IMR-90 (cell line): ENCODE data around the gene CACNB2. TPM values are rescaled to one million over a fixed set of nuclear protein-coding genes. Genes with fewer than 3 reads are reported as not detected.

Experiments used
- ATAC-seq: fragments of 200-7000 bp; cut with Tn5 transposase; 2 replicates; pipeline ENCODE4 v1.9.1; 2020; ENCODE audit warnings: low read depth, mild to moderate bottlenecking, moderate library complexity
- BruUV-seq: library from RNA; stranded (reverse); fragments of 400-500 nt; replicated peaks from 2 replicates; lab custom pipeline; 2021; lab: Mats Ljungman, UMichigan
- CTCF ChIA-PET: fragments of 300-600 bp; formaldehyde crosslinking; extraction: SDS; loops from one replicate; lab custom pipeline; 2021; ENCODE audit warnings: antibody characterized with exemption; lab: Yijun Ruan, JAX
- POLR2A ChIA-PET: fragments of 300-600 bp; sonication (Branson Sonifier 250); formaldehyde crosslinking; loops from one replicate; lab custom pipeline; 2022; ENCODE audit warnings: antibody characterized with exemption; ENCODE audit not compliant: unreplicated experiment; lab: Charles Lee
- DNase-seq: peaks from one replicate; pipeline ENCODE4 v3.0.0; 2013
- H2AFZ ChIP-seq: replicated peaks from 2 replicates; pipeline ENCODE3; 2013; ENCODE audit warnings: low read length, mild to moderate bottlenecking; ENCODE audit not compliant: poor library complexity
- H2AK5ac ChIP-seq: 2 replicates; pipeline ENCODE4 v1.6.1; 2013; ENCODE audit warnings: low read depth, low read length, inconsistent platforms
- H2AK9ac ChIP-seq: replicated peaks from 2 replicates; pipeline ENCODE3; 2013; ENCODE audit warnings: mild to moderate bottlenecking, low read depth, low read length, moderate library complexity; ENCODE audit not compliant: poor library complexity
- H2BK120ac ChIP-seq: 2 replicates; pipeline ENCODE4 v1.6.1; 2013; ENCODE audit warnings: low read depth, low read length, inconsistent platforms
- H2BK15ac ChIP-seq: 3 replicates; pipeline ENCODE4 v1.6.1; 2013; ENCODE audit warnings: low read depth, low read length, inconsistent platforms
- H2BK20ac ChIP-seq: 2 replicates; pipeline ENCODE4 v1.6.1; 2013; ENCODE audit warnings: low read depth, mild to moderate bottlenecking, inconsistent platforms, low read length, moderate library complexity
- H2BK5ac ChIP-seq: 2 replicates; pipeline ENCODE4 v1.6.1; 2013; ENCODE audit warnings: mild to moderate bottlenecking, low read depth, low read length, inconsistent platforms; ENCODE audit not compliant: poor library complexity, severe bottlenecking
- H3K14ac ChIP-seq: replicated peaks from 2 replicates; pipeline ENCODE4 v1.6.1; 2013; ENCODE audit warnings: low read depth, low read length, inconsistent platforms
- H3K18ac ChIP-seq: 2 replicates; pipeline ENCODE4 v1.6.1; 2013; ENCODE audit warnings: low read depth, low read length, control low read depth
- H3K23ac ChIP-seq: 2 replicates; pipeline ENCODE4 v1.6.1; 2013; ENCODE audit warnings: low read depth, low read length, inconsistent platforms
- H3K27ac ChIP-seq: 2 replicates; pipeline ENCODE4 v1.5.1; 2013; ENCODE audit warnings: mild to moderate bottlenecking, control low read depth, low read length; ENCODE audit not compliant: insufficient read depth
- H3K27me3 ChIP-seq: 2 replicates; pipeline ENCODE4 v1.6.1; 2013; ENCODE audit warnings: low read length; ENCODE audit not compliant: control insufficient read depth, insufficient read depth
- H3K36me3 ChIP-seq: 2 replicates; pipeline ENCODE4 v1.6.1; 2013; ENCODE audit warnings: low read length, mixed read lengths; ENCODE audit not compliant: control insufficient read depth, insufficient read depth
- H3K4ac ChIP-seq: 2 replicates; pipeline ENCODE4 v1.6.1; 2013; ENCODE audit warnings: low read depth, low read length, inconsistent platforms
- H3K4me1 ChIP-seq: 2 replicates; pipeline ENCODE4 v1.6.1; 2013; ENCODE audit warnings: low read length, mixed read lengths; ENCODE audit not compliant: control insufficient read depth, insufficient read depth
- H3K4me2 ChIP-seq: 2 replicates; pipeline ENCODE4 v1.6.1; 2013; ENCODE audit warnings: low read depth, mild to moderate bottlenecking, control low read depth, low read length, moderate library complexity
- H3K4me3 ChIP-seq: 2 replicates; pipeline ENCODE4 v1.5.1; 2013; ENCODE audit warnings: low read depth, mild to moderate bottlenecking, control low read depth, low read length, moderate library complexity; ENCODE audit not compliant: insufficient read depth
- H3K56ac ChIP-seq: 2 replicates; pipeline ENCODE4 v1.6.1; 2013; ENCODE audit warnings: low read length, inconsistent platforms; ENCODE audit not compliant: insufficient read depth; ENCODE audit errors: extremely low read depth
- H3K79me1 ChIP-seq, 2 experiments: 2 replicates each; pipeline ENCODE4 v1.6.1; 2013; ENCODE audit warnings: low read length in 2 of 2, inconsistent platforms in 1 of 2, low read depth in 1 of 2
- H3K9ac ChIP-seq: 2 replicates; pipeline ENCODE4 v1.6.1; 2013; ENCODE audit warnings: low read depth, low read length, control low read depth
- H3K9me1 ChIP-seq: 2 replicates; pipeline ENCODE4 v1.6.1; 2013; ENCODE audit warnings: low read length, inconsistent platforms; ENCODE audit not compliant: insufficient read depth
- H3K9me3 ChIP-seq: 2 replicates; pipeline ENCODE4 v1.6.1; 2013; ENCODE audit warnings: low read length; ENCODE audit not compliant: control insufficient read depth, insufficient read depth
- H4K20me1 ChIP-seq: 2 replicates; pipeline ENCODE4 v1.6.1; 2013; ENCODE audit warnings: low read length, inconsistent platforms; ENCODE audit not compliant: insufficient read depth
- H4K5ac ChIP-seq: 2 replicates; pipeline ENCODE4 v1.6.1; 2013; ENCODE audit warnings: mild to moderate bottlenecking, low read depth, low read length, control low read depth
- H4K8ac ChIP-seq, 2 experiments: 2 replicates each; pipeline ENCODE4 v1.6.1; 2013; ENCODE audit warnings: low read depth in 2 of 2, low read length in 2 of 2, control low read depth in 1 of 2, inconsistent platforms in 1 of 2
- H4K91ac ChIP-seq: 2 replicates; pipeline ENCODE4 v1.6.1; 2013; ENCODE audit warnings: low read depth, low read length, inconsistent platforms; ENCODE audit not compliant: insufficient read depth
- BHLHE40 ChIP-seq: fragments of 150-350 bp; IDR thresholded peaks from 2 replicates; pipeline ENCODE4 v1.6.1; 2016; ENCODE audit warnings: mild to moderate bottlenecking, low read depth, low read length
- CEBPB ChIP-seq: IDR thresholded peaks from 2 replicates; pipeline ENCODE4 v1.6.1; 2012; ENCODE audit warnings: low read depth, low read length, improper control_type of control experiment
- CHD1 ChIP-seq: IDR thresholded peaks from 2 replicates; pipeline ENCODE4 v1.6.1; 2012; ENCODE audit warnings: low read depth, low read length, improper control_type of control experiment
- CTCF ChIP-seq: conservative IDR thresholded peaks from 2 replicates; pipeline ENCODE4 v1.5.1; 2012; ENCODE audit warnings: mild to moderate bottlenecking, low read depth, low read length, improper control_type of control experiment
- ELK1 ChIP-seq: fragments of 150-350 bp; IDR thresholded peaks from 2 replicates; pipeline ENCODE4 v1.6.1; 2016; ENCODE audit warnings: low read depth, mild to moderate bottlenecking, low read length, moderate library complexity, borderline replicate concordance
- FOS ChIP-seq: fragments of 150-350 bp; IDR thresholded peaks from 2 replicates; pipeline ENCODE4 v1.6.1; 2016; ENCODE audit warnings: low read depth, low read length
- MAFK ChIP-seq: IDR thresholded peaks from 2 replicates; pipeline ENCODE4 v1.6.1; 2012; ENCODE audit warnings: low read depth, low read length, improper control_type of control experiment
- MAZ ChIP-seq: IDR thresholded peaks from 2 replicates; pipeline ENCODE4 v1.6.1; 2012; ENCODE audit warnings: low read depth, mild to moderate bottlenecking, low read length, improper control_type of control experiment, moderate library complexity, borderline replicate concordance
- MXI1 ChIP-seq: IDR thresholded peaks from 2 replicates; pipeline ENCODE4 v1.6.1; 2012; ENCODE audit warnings: low read depth, mild to moderate bottlenecking, low read length, moderate library complexity, borderline replicate concordance
- NFE2L2 ChIP-seq: fragments of 150-350 bp; IDR thresholded peaks from 2 replicates; pipeline ENCODE4 v1.6.1; 2016; ENCODE audit warnings: low read depth, mild to moderate bottlenecking, low read length
- POLR2A ChIP-seq: IDR thresholded peaks from 2 replicates; pipeline ENCODE4 v1.6.1; 2012; ENCODE audit warnings: mild to moderate bottlenecking, low read depth, low read length
- RAD21 ChIP-seq: IDR thresholded peaks from 2 replicates; pipeline ENCODE4 v1.6.1; 2012; ENCODE audit warnings: low read length, improper control_type of control experiment
- RCOR1 ChIP-seq: IDR thresholded peaks from 2 replicates; pipeline ENCODE4 v1.6.1; 2012; ENCODE audit warnings: mild to moderate bottlenecking, low read length, improper control_type of control experiment; ENCODE audit not compliant: insufficient replicate concordance
- RFX5 ChIP-seq: IDR thresholded peaks from 2 replicates; pipeline ENCODE4 v1.8.0; 2012; ENCODE audit warnings: low read depth, mild to moderate bottlenecking, low read length, moderate library complexity
- SMC3 ChIP-seq: fragments of 150-350 bp; IDR thresholded peaks from 2 replicates; pipeline ENCODE4 v1.6.1; 2016; ENCODE audit warnings: low read depth, mild to moderate bottlenecking, antibody characterized with exemption, low read length, moderate library complexity
- USF2 ChIP-seq: fragments of 150-350 bp; IDR thresholded peaks from 2 replicates; pipeline ENCODE4 v1.6.1; 2017; ENCODE audit warnings: mild to moderate bottlenecking, antibody characterized with exemption, low read length, low read depth
- WGBS, 2 experiments: methylation state at CpG; one replicate each; pipeline versions ENCODE4 v1.1.5 to v1.1.7; 2013; ENCODE audit warnings: missing lambda C conversion rate in 2 of 2; ENCODE audit not compliant: insufficient read length in 1 of 2; ENCODE audit errors: extremely low coverage in 2 of 2; 5-methylcytosine and 5-hydroxymethylcytosine counted together
- dilution Hi-C: fragments of 300-500 bp; cut with HindIII; formaldehyde crosslinking; loops from one replicate; pipeline ENCODE4 v1.14.3; 2018; ENCODE audit warnings: low sequenced_read_pairs; ENCODE audit not compliant: unreplicated experiment
- in situ Hi-C: fragments of 300-500 bp; cut with MboI; formaldehyde crosslinking; loops from 3 replicates; pipeline ENCODE4 v1.14.3; 2019; ENCODE audit warnings: low sequenced_read_pairs, inconsistent platforms, mixed read lengths
- intact Hi-C: fragments of 100-400 bp; cut with micrococcal nuclease; formaldehyde crosslinking; loops from 2 replicates; pipeline ENCODE4 v1.10.0; 2022
- polyA plus RNA-seq, 3 experiments: library from polyadenylated mRNA; depleted of rRNA; stranded (reverse); fragments of >200 nt; gene quantifications; 2 replicates each; pipeline ENCODE4 v1.2.3, GENCODE V29; 2012; ENCODE audit warnings: low replicate concordance in 1 of 3
- total RNA-seq: library from RNA; depleted of rRNA; stranded (reverse); fragments of >200 nt; gene quantifications from 2 replicates; pipeline ENCODE4 v1.2.3, GENCODE V29; 2012

CACNB2 gene
- total and polyA plus RNA-seq, 2 of the 4 experiments (the other 2 are of a cell fraction), result 0.36 TPM

DNA sequence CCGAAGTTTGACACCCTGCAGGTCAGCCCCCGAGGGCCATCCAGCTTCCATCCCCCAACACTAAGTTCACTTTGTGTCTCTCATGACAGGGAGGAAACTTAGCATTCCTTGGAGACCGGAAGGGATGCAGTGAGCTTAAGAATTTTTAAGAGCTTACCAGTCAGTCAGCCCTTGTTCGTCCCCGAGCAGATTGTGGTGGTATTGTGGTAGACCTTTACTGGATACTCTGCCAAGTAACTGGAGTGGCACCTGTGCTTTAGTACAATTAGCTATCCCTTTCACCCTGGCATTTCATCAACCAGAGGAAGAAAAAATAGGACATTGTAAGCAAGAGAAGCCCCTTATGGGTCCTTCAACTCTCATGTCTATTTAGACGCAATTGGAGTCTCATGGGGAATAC lies 436.4 kb downstream of the CACNB2 start:
- no peak for ATAC-seq
- no peak overlapping the region for H3K18ac ChIP-seq
- no CpG with 5 or more reads among the region's 6 CpGs for WGBS, 2 experiments

More for the DNA sequence above, 436.4 kb downstream of the CACNB2 start:
- Histone ChIP-seq H3K4me2 (no peak overlapping the region), H3K27me3 (no peaks in the 10 kb centered on the region), H4K8ac (no peak overlapping the region), H3K14ac (no peak overlapping the region), H3K4ac (no peak overlapping the region), H3K9me1 (no peaks in the 10 kb centered on the region), H2AFZ (no peak overlapping the region), H4K91ac (no peak overlapping the region), H3K23ac (no peak overlapping the region), H4K5ac (no peak overlapping the region), H2AK5ac (no peak overlapping the region), H2BK120ac (no peak overlapping the region), H2BK20ac (no peak overlapping the region), H4K20me1 (no peaks in the 10 kb centered on the region), H2BK15ac (no peak overlapping the region), H3K4me1 (no peaks in the 10 kb centered on the region), H3K9me3 (peaks cover 7% of the 10 kb centered on the region), H3K56ac (no peak overlapping the region), H3K36me3 (peaks cover 3% of the 10 kb centered on the region; the same call in 1 of the 2 replicates), H3K4me3 (no peak overlapping the region), H2BK5ac (no peak overlapping the region), H3K79me1 (no peaks in the 10 kb centered on the region), H3K27ac (no peak overlapping the region), H3K9ac (no peak overlapping the region), H2AK9ac (no peak overlapping the region)
- BruUV-seq, result no TSS peak
- dilution Hi-C loops, result no loop called here
- ChIA-PET CTCF (no interaction called here), POLR2A (no interaction called here)
- DNase-seq, result no peak
- in situ Hi-C loops, result no loop called here
- intact Hi-C loops, result no loop called here
- TF ChIP-seq USF2, result no peak
- no peak for TF ChIP-seq MAZ
- TF ChIP-seq MAFK, result no peak
- no peak for TF ChIP-seq CEBPB
- TF ChIP-seq RAD21, result no peak
- TF ChIP-seq CHD1, result no peak
- no peak for TF ChIP-seq NFE2L2
- TF ChIP-seq RCOR1, result no peak
- TF ChIP-seq CTCF, result no peak
- no peak for TF ChIP-seq ELK1
- TF ChIP-seq RFX5, result no peak
- TF ChIP-seq POLR2A, result no peak
- TF ChIP-seq BHLHE40, result no peak
- TF ChIP-seq MXI1, result no peak
- TF ChIP-seq SMC3, result no peak
- no peak for TF ChIP-seq FOS
